M059J (cell line): ENCODE results near the gene NFIB. TPM values are rescaled to one million over a fixed set of nuclear protein-coding genes. Genes with fewer than 3 reads are reported as not detected.

ENCODE experiments used
- DNase-seq: peaks from one replicate; pipeline ENCODE4 v3.0.0-alpha.2; 2012; ENCODE audit warnings: low read depth
- total RNA-seq: library from RNA; depleted of rRNA; stranded (reverse); fragments of >200 nt; shearing (Covaris generic); gene quantifications from 2 replicates; pipeline ENCODE4 v1.2.3, GENCODE V29; 2014

The NFIB gene
- total RNA-seq, 1 experiment from 2014 or later = 4.1 TPM

GRCh38 chr9:14248149-14248548 is 65.8 kb downstream of the NFIB start:
- DNase-seq = no peak

- no peak for DNase-seq
Measured at GRCh38 chr9:14247577-14247976, 66.4 kb downstream of the NFIB start.

GRCh38 chr9:14246951-14247350 is 67.0 kb downstream of the NFIB start:
- DNase-seq = peak; percentile 15

DNA sequence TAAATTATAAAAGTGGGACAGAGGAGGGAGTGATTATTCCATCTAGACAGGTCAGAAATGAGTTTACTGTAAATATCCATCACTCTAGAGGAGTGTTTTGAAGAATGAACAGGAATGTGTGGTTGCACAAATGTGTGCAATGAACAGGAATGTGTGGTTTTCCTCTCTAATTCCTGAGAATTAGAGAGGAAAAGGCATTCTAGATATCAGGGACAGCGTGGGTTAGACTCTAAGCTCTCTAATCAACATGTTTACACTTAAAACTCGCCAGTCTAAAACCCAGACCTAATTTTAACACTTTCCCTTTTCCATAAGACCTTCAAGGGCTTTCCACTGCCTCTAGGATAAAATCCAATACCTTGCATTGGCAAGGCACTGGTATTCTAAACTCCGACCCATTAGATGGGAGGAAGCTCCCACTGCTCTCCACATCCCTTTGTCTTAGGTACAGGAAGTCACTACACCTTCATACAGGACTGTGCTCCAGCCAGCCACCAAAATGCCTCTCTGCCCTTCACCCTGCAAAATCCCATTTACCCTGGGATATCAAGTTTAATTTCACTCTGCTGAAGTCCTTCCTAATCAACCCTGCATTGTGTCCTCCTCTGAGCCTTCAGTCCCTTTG is 67.9 kb downstream of the NFIB start:
- peak; percentile 66 for DNase-seq

DNA sequence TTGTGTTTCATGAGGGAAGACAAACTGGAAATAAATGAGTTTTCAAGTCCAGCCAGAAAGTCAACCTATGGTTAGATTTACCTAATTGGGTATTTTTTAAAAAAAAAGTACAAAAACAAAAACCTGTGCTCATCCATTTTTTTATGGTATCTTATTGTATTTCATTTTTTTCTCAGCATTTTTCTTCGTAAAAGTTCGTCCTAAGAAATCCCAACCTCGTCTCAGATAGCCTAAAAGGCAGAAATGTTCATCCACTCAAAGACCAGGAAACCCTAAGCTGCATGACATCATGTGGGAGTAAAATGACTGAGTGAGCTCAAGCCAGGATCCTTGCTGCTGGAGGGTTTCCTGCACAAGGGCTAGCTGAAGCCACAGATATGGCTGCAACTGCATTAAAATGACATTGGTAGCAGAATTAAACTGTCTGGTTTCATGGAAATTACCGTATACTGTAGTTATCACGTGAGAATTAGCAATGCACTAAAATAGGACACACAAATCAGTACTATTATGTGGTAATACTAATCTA is 70.4 kb downstream of the NFIB start:
- DNase-seq = no peak

DNA sequence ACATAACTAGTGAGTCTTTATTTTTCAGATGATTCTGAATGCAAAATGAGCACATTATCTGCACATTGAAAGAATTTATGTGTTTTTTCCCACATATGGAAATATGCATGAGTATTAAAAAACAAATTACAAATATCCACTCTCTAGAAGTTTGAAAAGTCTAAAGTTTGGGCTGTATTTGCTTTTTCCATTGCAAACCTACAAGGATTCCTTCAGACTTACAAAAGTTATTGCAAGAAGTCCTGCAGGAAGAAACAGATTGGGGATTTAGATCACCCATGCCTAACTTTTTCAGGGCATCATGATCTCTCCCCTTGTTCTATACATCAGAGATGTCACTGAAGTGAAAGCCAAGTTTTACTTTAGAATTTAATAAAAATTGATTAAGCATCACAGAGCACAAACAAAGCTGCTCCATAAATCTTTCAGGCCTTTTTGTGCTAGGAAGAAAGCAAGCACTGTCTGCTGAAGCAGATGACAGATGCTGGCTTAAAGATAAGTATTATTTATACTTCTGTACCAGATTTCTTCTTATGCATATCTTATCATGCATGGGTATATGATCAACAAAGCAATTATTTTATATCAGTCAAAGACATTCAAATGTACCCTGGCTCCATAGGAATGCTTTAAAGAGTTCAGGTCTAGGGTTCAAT is 71.7 kb downstream of the NFIB start:
- no peak for DNase-seq

GRCh38 chr9:14240537-14240936 is 73.4 kb downstream of the NFIB start:
- no peak for DNase-seq

- DNase-seq = peak; percentile 93
Measured at GRCh38 chr9:14238518-14238917, 75.4 kb downstream of the NFIB start.

- peak; percentile 86 for DNase-seq
Measured at GRCh38 chr9:14238079-14238478, 75.9 kb downstream of the NFIB start.

DNA sequence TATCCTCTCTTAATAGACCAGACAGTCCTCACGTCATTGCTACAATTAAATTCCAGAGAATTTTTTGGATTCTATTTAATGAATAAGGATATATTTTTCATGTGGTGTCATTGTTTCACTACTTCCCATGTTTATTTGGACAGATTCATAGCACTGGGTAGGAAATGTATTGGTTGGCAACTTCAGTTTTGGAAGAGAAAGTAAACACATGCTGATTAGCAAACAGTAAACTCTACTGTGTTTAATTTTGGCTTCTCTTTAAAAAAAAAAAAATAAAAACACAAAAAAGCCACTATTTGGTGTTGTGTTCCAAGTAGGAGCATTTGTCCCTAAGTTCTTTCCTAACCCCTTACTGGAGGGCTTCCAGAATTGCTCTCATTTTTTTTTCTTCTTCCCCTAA is 77.3 kb downstream of the NFIB start:
- DNase-seq = no peak

DNA sequence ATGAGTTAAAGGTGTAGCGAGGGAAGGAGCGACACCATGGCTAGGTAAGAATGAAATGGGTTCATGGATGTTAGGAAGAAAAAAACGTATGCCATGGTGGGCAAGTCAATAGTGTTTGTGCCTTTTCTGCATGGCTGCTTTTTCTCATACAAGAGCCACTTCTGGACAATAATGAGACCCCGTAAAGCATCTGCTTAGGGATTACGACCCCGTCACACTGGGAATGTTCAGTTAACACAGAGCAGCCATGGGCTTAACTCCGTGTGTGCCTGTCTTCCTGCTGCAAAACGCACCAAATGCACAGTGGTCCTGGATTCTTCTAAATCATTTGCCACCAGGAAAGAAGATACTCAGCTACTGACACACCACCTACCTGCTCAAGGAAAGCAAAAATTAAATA is 81.8 kb downstream of the NFIB start:
- no peak for DNase-seq

DNA sequence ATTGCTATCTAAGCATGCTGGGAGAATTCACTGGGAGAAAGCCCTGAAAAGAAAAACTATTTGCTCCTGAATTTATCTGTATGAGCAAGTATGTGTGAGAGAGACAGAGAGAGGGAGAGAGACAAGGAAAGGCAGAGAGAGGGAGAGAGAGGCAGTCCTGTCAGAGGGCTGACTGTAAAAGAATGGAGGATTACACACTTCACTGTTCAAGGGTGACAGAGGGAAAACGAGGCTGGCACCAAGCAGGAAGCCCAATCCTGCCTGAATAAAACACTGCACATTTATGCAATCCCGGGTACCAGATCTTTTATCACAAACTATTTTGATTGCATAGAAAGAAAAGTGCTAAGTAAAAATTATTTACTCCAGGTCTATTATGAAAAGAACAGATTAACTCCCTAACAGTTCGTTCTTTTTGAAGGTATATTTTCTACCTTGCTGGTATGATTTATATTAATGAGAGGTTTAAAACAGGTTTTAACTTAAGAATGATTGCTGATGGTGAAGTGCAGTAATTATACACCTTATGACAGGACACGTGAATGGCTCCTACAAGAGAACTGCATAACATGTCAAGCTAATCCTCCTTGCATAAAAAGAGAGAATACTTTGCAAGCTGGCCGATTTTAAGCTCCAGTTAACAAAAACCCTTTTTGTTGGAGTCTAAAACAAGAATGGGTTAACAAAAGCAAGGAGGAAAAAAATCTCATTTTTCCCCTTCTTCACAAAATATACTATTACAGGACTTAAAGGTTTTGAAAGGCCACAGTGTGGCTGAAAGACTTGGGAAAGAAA is 82.5 kb downstream of the NFIB start:
- no peak for DNase-seq

- DNase-seq = peak; percentile 76
Measured at GRCh38 chr9:14228602-14229001, 85.3 kb downstream of the NFIB start.

DNA sequence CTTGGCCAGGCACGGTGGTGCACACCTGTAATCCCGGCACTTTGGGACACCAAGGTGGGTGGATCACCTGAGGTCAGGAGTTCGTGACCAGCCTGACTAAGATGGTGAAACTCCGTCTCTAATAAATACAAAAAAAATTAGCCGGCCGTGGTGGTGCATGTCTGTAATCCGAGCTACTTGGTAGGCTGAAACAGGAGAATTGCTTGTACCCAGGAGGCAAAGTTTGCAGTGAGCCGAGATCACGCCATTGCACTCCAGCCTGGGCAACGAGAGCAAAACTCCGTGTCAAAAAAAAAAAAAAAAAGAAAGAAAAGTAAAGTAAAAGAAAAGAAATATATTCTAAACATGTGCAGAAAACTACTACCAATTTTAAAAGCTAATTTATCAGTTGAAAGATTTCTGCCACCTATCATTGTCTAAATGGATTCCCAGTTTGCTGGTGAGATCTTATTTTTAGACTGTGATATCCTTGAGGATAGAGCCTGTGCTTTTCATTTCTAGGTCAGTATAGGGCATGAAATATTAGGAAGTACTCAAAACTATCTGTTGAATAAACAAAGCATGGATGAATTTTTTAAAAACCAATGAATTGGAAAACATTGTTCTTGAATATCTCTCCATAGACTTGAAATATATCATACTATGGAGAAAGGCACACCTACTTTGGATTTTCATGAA is 86.9 kb downstream of the NFIB start:
- no peak for DNase-seq

DNA sequence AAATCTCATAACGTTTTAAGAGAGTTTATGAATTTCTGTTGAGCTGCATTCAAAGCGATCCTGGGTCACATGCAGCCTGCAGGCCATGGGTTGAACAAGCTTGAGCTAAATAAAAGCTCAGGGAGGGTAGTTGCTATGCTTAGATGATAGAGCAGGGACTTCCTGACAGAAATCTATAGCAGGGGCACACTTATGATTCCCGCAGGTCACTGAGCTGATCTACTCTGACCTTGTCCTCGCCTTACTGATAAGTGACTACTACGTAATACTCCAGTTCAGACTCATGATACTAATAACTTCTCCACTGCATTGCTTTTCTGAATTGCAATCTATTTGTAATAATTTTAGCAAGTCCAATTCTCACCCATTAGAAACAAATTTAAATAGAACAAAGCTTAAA is 90.9 kb downstream of the NFIB start:
- no peak for DNase-seq

- no peak for DNase-seq
Measured at GRCh38 chr9:14222149-14222835, 91.6 kb downstream of the NFIB start.

DNA sequence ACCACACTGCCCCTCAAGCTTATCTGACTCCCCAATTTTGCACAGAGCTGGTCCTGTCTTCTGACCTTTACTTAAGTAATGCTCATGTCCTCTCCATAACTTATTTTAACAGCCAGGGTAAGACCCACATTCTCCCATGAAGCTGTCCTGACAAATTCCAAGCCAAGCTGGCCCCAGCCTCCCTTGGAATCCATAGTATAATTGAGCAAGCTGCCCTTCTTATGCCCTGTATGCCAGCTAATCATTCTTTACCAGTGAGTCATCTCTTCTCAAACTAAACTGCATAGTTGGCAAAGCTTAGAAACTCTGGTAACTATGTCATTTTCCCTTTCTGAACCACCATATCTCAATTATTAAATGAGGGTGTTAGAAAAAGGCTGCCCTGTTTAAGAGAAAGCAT is 92.4 kb downstream of the NFIB start:
- peak; percentile 95 for DNase-seq

DNA sequence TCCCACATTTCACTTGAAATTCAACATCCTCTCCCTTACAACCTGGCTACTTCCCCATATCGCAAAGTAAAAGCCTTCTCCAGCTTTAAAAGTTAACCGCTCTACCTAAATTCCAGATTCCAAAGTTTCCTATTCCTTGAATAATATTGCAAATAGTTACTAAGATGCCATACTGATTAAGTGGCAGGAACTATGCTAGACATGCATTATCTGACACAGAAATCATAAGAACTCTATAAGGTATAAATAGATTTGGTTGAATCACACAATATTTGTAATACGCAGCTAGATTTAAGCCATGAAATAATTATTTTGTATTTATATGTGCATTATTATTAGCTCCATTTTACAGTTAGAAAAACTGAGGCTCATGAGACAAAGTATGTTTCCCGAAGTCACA is 92.8 kb downstream of the NFIB start:
- DNase-seq = no peak

DNA sequence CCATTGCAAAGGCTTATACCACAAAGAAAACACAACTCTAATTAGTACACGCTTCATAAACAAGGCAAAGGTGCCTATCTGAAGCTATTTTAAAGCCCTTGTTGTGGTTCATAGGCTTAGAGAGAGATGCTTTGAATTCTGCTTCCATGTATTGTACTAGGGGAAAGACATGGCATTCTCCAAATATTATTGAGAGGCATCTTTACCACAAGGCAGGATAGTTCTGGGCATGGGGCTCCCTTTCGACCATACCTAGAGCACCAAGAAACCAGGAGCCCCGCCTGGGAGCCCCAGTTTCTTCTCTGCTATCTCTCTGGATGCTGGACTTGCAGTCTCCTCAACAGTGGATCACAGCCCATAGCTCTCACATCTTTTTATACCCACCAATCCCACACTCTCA is 93.7 kb downstream of the NFIB start:
- no peak for DNase-seq

DNA sequence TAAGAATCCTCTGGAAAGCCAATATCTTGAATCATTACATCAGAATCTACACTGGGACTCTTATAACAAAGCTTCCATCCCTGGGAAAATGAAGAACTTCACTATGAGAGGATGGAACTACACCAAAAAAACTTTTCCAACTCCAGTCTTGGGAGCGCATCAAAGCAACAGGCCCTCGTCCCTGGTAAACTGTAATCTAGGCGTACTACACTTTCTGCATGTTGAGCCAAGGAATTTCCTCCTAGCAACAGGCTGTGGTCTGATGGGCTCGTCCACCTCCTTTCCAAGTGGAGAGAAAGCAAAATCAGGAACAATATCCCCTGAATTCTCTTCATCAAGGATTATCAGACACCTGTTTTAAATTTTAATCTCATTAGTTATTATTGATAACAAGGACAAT is 94.1 kb downstream of the NFIB start:
- no peak for DNase-seq

GRCh38 chr9:14218253-14218652 is 95.7 kb downstream of the NFIB start:
- DNase-seq = no peak
